Fibroblast of villous mesenchyme (primary cell): Measurements from ENCODE around the gene ZNF506. TPM values are rescaled to one million over a fixed set of nuclear protein-coding genes. Genes with fewer than 3 reads are reported as not detected.
"Not testable (repeated sequence)": the region's sequence is repeated elsewhere in the genome, so short reads cannot be mapped to it uniquely, and the experiment has no call there.

ENCODE experiments used
- DNase-seq: peaks from one replicate; pipeline ENCODE4 v3.0.0-alpha.2; 2010; ENCODE audit warnings: low read depth
- H3K4me3 ChIP-seq: 2 replicates; pipeline ENCODE4 v1.5.1; 2011; ENCODE audit warnings: low read depth, mild to moderate bottlenecking, low read length
- total RNA-seq: library from RNA; depleted of rRNA; stranded (reverse); fragments of >200 nt; gene quantifications from 2 replicates; pipeline ENCODE4 v1.2.3, GENCODE V29; 2012
- TF ChIP-seq, protein P1 (sequence below): IDR thresholded peaks from 2 replicates; pipeline ENCODE4 v1.5.1; 2012; ENCODE audit warnings: low read depth, mild to moderate bottlenecking, low read length; ENCODE audit not compliant: insufficient read depth

ZNF506 gene
- total RNA-seq, 1 donor, result 7.3 TPM

DNA sequence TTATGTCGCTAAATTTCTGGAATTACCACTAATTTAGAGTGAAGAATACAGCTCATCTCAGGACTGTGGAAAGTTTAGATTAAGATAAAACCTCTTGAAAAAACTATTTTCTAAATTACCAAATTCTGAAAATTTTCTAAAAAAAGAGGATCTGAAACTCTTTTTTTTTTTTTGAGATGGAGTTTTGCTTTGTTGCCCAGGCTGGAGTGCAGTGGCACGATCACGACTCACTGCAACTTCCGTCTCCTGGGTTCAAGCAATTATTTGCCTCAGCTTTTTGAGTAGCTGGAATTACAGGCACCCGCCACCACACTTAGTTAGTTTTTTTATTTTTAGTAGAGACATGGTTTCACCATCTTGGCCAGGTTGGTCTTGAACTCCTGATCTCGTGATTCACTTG is 27.5 kb upstream of the ZNF506 start:
- DNase-seq, result no peak
- H3K4me3 ChIP-seq, result no peak overlapping the region
- TF ChIP-seq, protein P1, sequence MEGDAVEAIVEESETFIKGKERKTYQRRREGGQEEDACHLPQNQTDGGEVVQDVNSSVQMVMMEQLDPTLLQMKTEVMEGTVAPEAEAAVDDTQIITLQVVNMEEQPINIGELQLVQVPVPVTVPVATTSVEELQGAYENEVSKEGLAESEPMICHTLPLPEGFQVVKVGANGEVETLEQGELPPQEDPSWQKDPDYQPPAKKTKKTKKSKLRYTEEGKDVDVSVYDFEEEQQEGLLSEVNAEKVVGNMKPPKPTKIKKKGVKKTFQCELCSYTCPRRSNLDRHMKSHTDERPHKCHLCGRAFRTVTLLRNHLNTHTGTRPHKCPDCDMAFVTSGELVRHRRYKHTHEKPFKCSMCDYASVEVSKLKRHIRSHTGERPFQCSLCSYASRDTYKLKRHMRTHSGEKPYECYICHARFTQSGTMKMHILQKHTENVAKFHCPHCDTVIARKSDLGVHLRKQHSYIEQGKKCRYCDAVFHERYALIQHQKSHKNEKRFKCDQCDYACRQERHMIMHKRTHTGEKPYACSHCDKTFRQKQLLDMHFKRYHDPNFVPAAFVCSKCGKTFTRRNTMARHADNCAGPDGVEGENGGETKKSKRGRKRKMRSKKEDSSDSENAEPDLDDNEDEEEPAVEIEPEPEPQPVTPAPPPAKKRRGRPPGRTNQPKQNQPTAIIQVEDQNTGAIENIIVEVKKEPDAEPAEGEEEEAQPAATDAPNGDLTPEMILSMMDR, result no peak

DNA sequence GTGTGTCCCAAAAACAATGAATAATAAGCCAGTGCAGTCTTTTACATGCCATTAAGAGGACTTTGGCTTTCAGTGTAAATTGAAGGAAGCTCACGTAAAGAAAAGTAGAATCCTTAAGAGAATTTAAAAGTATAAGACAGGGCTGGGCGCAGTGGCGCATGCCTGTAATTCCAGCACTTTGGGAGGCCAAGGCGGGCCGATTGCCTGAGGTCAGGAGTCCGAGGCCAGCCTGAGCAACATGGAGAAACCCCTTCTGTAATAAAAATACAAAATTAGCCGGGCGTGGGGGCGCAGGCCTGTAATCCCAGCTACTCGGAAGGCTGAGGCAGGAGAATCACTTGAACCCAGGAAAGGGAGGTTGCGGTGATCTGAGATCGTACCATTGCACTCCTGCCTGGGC is 26.2 kb upstream of the ZNF506 start:
- TF ChIP-seq, protein P1, result no peak
- no peak overlapping the region for H3K4me3 ChIP-seq
- DNase-seq, result no peak

DNA sequence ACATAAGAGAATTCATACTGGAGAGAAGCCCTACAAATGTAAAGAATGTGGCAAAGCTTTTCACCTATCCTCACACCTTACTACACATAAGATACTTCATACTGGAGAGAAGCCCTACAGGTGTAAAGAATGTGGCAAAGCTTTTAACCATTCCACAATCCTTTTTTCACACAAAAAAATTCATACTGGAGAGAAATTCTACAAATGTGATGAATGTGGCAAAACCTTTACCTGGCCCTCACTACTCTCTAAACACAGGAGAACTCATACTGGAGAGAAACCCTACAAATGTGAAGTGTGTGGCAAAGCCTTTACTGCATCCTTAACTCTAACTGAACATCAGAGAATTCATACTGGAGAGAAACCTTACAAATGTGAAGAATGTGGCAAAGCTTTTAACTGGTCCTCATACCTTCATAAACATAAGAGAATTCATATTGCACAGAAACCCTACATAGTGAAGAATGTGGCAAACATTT is 14.0 kb upstream of the ZNF506 start:
- TF ChIP-seq, protein P1, result no peak
- no peak for DNase-seq
- H3K4me3 ChIP-seq, result no peak overlapping the region

DNA sequence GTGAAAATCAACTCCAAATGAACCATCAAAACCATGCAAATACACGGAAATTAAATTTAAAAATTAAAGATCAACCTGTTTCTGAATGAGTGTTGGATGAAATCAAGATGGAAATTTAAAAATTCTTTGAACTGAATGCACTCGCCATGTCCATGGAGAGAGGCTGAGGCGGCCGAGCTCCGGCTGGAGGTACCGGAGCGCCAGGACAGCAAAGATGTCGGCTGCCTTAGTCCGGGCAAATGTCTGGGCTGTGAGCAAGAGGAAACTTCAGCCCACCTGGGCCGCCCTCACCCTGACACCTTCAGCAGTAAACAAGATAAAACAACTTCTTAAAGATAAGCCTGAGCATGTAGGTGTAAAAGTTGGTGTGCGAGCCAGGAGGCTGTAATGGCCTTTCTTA is 5.3 kb upstream of the ZNF506 start:
- DNase-seq, result no peak
- TF ChIP-seq, protein P1, result no peak
- H3K4me3 ChIP-seq, result no peak overlapping the region

DNA sequence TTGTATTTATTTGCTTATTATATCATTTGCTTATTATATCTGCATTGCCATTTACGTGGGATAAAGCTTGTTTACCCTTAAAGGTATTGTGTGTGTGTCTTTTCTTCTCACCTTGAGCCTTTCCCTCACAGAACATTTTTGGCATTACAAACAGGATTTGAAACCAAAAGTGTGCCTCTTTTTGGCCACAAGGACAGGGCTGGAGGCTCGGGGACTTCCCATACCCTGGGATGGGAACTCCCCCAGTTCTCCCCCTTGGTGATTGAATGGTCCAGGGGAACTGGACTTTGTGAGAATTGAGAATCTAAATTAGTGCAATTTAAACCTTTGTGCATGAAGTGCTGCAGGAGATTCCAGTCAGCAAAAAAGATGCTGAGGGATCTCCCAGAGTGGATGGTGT is 2.4 kb upstream of the ZNF506 start:
- DNase-seq, result no peak
- TF ChIP-seq, protein P1, result no peak
- no peak overlapping the region for H3K4me3 ChIP-seq

DNA sequence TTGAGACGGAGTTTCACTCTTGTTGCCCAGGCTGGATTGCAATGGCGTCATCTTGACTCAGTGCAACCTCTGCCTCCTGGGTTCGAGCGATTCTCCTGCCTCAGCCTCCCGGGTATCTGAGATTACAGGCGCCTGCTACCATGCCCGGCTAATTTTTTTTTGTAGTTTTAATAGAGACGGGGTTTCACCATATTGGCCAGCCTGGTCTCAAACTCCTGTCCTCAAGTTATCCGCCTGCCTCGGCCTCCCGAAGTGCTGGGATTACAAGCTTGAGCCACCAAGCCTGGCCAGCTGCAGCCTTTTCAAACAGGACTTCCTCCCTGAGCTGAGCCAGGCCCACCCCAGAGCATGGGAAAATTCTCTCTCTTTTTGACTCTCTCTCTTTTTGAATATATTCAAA is 426 bp upstream of the ZNF506 start:
- DNase-seq, result not testable (repeated sequence)
- peak overlapping the region; percentile 92 for H3K4me3 ChIP-seq

DNA sequence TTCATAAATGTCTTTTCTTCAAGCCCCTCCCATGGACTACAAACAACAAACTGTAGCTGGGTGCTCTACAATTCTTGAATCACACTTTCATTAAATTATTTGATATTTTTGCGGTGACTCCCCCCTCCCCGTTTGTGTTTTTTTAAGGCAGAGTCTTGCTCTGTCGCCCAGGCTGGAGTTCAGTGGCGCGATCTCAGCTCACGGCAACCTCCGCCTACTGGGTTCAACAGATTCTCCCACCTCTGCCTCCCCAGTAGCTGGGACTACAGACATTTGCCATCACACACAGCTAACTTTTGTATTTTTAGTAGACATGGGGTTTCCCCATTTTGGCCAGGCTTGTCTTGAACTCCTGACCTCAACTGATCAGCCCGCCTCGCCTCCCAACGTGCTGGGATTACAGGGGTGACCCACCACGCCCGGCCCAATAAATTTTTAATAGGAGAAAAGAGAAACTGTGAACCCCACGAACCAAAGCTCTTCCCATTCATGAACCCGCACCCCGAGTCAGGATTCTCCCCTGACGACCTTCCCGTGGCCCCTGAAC is 703 bp downstream of the ZNF506 start:
- H3K4me3 ChIP-seq, result peak overlapping the region; percentile 92
- DNase-seq, result no peak
- TF ChIP-seq, protein P1, result no peak
